Activated T-helper 1 cell treated with Interleukin-2 at 50 U/mL for 16 hours (primary cell): ENCODE results near the gene ADAM12.
"Not testable (repeated sequence)": the region's sequence is repeated elsewhere in the genome, so short reads cannot be mapped to it uniquely, and the experiment has no call there.

ENCODE experiments used
- DNase-seq: peaks from one replicate; pipeline ENCODE4 v3.0.0-alpha.2; 2020; ENCODE audit warnings: low read depth

The ADAM12 gene

GRCh38 chr10:126374435-126374834 is 13.8 kb downstream of the ADAM12 start:
- DNase-seq = no peak

GRCh38 chr10:126373972-126374371 is 14.3 kb downstream of the ADAM12 start:
- no peak for DNase-seq

- no peak for DNase-seq
Observed at GRCh38 chr10:126373147-126373546, 15.1 kb downstream of the ADAM12 start.

GRCh38 chr10:126372396-126372795 is 15.9 kb downstream of the ADAM12 start:
- DNase-seq = no peak

GRCh38 chr10:126369125-126369710 is 19.1 kb downstream of the ADAM12 start:
- DNase-seq = no peak

- no peak for DNase-seq
Observed at GRCh38 chr10:126357169-126357568, 31.1 kb downstream of the ADAM12 start.

GRCh38 chr10:126353666-126354065 is 34.6 kb downstream of the ADAM12 start:
- DNase-seq = no peak

- no peak for DNase-seq
Observed at GRCh38 chr10:126352453-126352852, 35.8 kb downstream of the ADAM12 start.

GRCh38 chr10:126351021-126351420 is 37.3 kb downstream of the ADAM12 start:
- no peak for DNase-seq

GRCh38 chr10:126350216-126350992 is 37.9 kb downstream of the ADAM12 start:
- DNase-seq = no peak

GRCh38 chr10:126349676-126350075 is 38.6 kb downstream of the ADAM12 start:
- no peak for DNase-seq

- no peak for DNase-seq
Observed at GRCh38 chr10:126349101-126349500, 39.2 kb downstream of the ADAM12 start.

GRCh38 chr10:126343496-126343895 is 44.8 kb downstream of the ADAM12 start:
- not testable (repeated sequence) for DNase-seq

- DNase-seq = no peak
Observed at GRCh38 chr10:126342680-126343079, 45.6 kb downstream of the ADAM12 start.

- DNase-seq = no peak
Observed at GRCh38 chr10:126341491-126341890, 46.8 kb downstream of the ADAM12 start.

- no peak for DNase-seq
Observed at GRCh38 chr10:126337251-126337810, 50.9 kb downstream of the ADAM12 start.

- no peak for DNase-seq
Observed at GRCh38 chr10:126336801-126337200, 51.5 kb downstream of the ADAM12 start.

GRCh38 chr10:126334272-126334671 is 54.0 kb downstream of the ADAM12 start:
- no peak for DNase-seq

- DNase-seq = no peak
Observed at GRCh38 chr10:126332576-126332975, 55.7 kb downstream of the ADAM12 start.

GRCh38 chr10:126331101-126331500 is 57.2 kb downstream of the ADAM12 start:
- no peak for DNase-seq

GRCh38 chr10:126324826-126325225 is 63.5 kb downstream of the ADAM12 start:
- DNase-seq = no peak

GRCh38 chr10:126321440-126321839 is 66.8 kb downstream of the ADAM12 start:
- no peak for DNase-seq

GRCh38 chr10:126317751-126318150 is 70.5 kb downstream of the ADAM12 start:
- DNase-seq = no peak
